Choroid plexus epithelial cell (primary cell): Measurements from ENCODE around the gene JAKMIP2.
A peak's percentile ranks its signal among the peaks of the same experiment; 100 is the strongest.

Experiments
- DNase-seq: peaks from one replicate; pipeline ENCODE4 v3.0.0-alpha.2; 2010; ENCODE audit warnings: low read depth
- H3K4me3 ChIP-seq: 2 replicates; pipeline ENCODE4 v1.5.1; 2011; ENCODE audit warnings: low read depth, mild to moderate bottlenecking, control low read depth, low read length, moderate library complexity
- CTCF ChIP-seq: conservative IDR thresholded peaks from 2 replicates; pipeline ENCODE4 v1.5.1; 2011; ENCODE audit warnings: low read depth, mild to moderate bottlenecking, control low read depth, inconsistent platforms, low read length, moderate library complexity

Gene JAKMIP2

GRCh38 chr5:147748590-147748989, 33.9 kb downstream of the JAKMIP2 start:
- no peak overlapping the region for H3K4me3 ChIP-seq
- no peak for DNase-seq
- no peak for TF ChIP-seq CTCF

- TF ChIP-seq CTCF, result no peak
- peak; percentile 26 for DNase-seq
- H3K4me3 ChIP-seq, result no peak overlapping the region
These were observed 35.5 kb downstream of the JAKMIP2 start for GRCh38 chr5:147746986-147747385.

- TF ChIP-seq CTCF, result no peak
- DNase-seq, result peak; percentile 47
- no peak overlapping the region for H3K4me3 ChIP-seq
These were observed 38.7 kb downstream of the JAKMIP2 start for GRCh38 chr5:147743678-147744374.

- H3K4me3 ChIP-seq, result no peak overlapping the region
- DNase-seq, result no peak
- no peak for TF ChIP-seq CTCF
These were observed 39.5 kb downstream of the JAKMIP2 start for GRCh38 chr5:147743012-147743411.

- H3K4me3 ChIP-seq, result no peak overlapping the region
- TF ChIP-seq CTCF, result no peak
- DNase-seq, result no peak
These were observed 40.4 kb downstream of the JAKMIP2 start for GRCh38 chr5:147742151-147742550.

- H3K4me3 ChIP-seq, result no peak overlapping the region
- TF ChIP-seq CTCF, result no peak
- no peak for DNase-seq
These were observed 41.7 kb downstream of the JAKMIP2 start for GRCh38 chr5:147740864-147741263.

- no peak overlapping the region for H3K4me3 ChIP-seq
- no peak for TF ChIP-seq CTCF
- DNase-seq, result no peak
These were observed 44.6 kb downstream of the JAKMIP2 start for GRCh38 chr5:147737921-147738320.
